IPS DF 6.9 (cell line): Measurements from ENCODE around the gene OR2W1.

Source experiments
- DNase-seq: peaks from one replicate; pipeline ENCODE4 v3.0.0-alpha.2; 2013; ENCODE audit warnings: low read depth, low spot score
- H3K27ac ChIP-seq: one replicate; pipeline ENCODE4 v1.5.1; 2013; ENCODE audit warnings: low read length, control low read depth
- H3K27me3 ChIP-seq: 2 replicates; pipeline ENCODE4 v1.6.1; 2013; ENCODE audit warnings: mild to moderate bottlenecking, low read length; ENCODE audit not compliant: control insufficient read depth, insufficient read depth
- H3K36me3 ChIP-seq: 2 replicates; pipeline ENCODE4 v1.6.1; 2013; ENCODE audit warnings: low read length; ENCODE audit not compliant: control insufficient read depth, insufficient read depth
- H3K4me1 ChIP-seq: 2 replicates; pipeline ENCODE4 v1.6.1; 2013; ENCODE audit warnings: low read length; ENCODE audit not compliant: control insufficient read depth, insufficient read depth
- H3K4me3 ChIP-seq: 2 replicates; pipeline ENCODE4 v1.5.1; 2013; ENCODE audit warnings: mild to moderate bottlenecking, low read length
- H3K9me3 ChIP-seq: 2 replicates; pipeline ENCODE4 v1.6.1; 2013; ENCODE audit warnings: low read length, inconsistent platforms; ENCODE audit not compliant: control insufficient read depth, insufficient read depth
- WGBS: extraction: QIAGEN DNeasy Blood & Tissue Kit; methylation state at CpG from one replicate; pipeline ENCODE4 v1.1.7; 2013; ENCODE audit warnings: mixed read lengths, missing lambda C conversion rate; ENCODE audit not compliant: insufficient read length, insufficient coverage; 5-methylcytosine and 5-hydroxymethylcytosine counted together

OR2W1 gene

DNA sequence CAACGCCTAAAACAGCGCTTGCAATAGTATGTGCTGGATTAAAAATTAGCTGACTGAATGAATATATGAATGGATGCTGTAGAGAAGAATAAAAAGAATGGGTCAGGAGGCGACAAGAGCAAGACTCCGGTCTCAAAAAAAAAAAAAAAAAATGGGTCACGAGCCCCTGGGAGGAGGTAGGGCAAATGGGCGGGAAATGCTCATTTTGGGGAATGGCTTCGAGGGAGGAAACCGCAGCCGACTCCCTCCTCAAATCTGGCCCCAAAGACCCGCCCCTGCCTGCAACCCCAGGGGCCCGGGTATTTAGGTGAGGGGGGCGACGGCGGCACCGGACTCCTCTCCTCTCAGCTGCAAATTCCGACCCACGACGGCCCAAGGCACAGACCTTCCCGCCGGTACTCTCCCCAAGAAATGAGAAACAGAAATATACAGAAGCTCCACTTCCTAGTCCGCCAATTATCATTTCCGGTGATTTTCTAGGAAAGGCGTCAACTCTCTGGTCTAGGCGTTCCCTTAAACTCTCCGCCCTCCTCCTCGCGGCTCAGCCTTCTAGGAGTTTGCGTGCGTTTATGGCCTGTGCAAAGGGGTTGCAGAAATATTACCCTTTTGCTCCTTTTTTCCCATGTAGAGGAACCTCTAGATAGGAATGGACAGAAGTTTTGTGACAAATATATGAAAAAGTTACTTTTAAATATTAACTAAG, 39.6 kb downstream of the OR2W1 start, which contains the start of gene ZNF311:
TSS of gene ZNF311 (minus strand) at position 133 of the 703 bp plus-strand sequence. CDS start 1,361 bp downstream, outside the sequence.
- no peaks in the 10 kb centered on the region for H3K4me1 ChIP-seq
- no CpG with 5 or more reads among the region's 29 CpGs for WGBS
- H3K4me3 ChIP-seq = peak within 1 kb of the TSS; percentile 72
- H3K36me3 ChIP-seq = no peaks in the 10 kb centered on the region
- H3K9me3 ChIP-seq = no peaks in the 10 kb centered on the region
- no peak within 1 kb of the TSS for H3K27ac ChIP-seq
- no peak for DNase-seq
- no peaks in the 10 kb centered on the region for H3K27me3 ChIP-seq

GRCh38 chr6:28996844-28997510, 48.0 kb downstream of the OR2W1 start:
- no peaks in the 10 kb centered on the region for H3K9me3 ChIP-seq
- H3K4me1 ChIP-seq = no peaks in the 10 kb centered on the region
- H3K4me3 ChIP-seq = no peak overlapping the region
- WGBS = no CpG with 5 or more reads among the region's 2 CpGs
- H3K27ac ChIP-seq = no peak overlapping the region
- no peaks in the 10 kb centered on the region for H3K36me3 ChIP-seq
- H3K27me3 ChIP-seq = no peaks in the 10 kb centered on the region
- no peak for DNase-seq

DNA sequence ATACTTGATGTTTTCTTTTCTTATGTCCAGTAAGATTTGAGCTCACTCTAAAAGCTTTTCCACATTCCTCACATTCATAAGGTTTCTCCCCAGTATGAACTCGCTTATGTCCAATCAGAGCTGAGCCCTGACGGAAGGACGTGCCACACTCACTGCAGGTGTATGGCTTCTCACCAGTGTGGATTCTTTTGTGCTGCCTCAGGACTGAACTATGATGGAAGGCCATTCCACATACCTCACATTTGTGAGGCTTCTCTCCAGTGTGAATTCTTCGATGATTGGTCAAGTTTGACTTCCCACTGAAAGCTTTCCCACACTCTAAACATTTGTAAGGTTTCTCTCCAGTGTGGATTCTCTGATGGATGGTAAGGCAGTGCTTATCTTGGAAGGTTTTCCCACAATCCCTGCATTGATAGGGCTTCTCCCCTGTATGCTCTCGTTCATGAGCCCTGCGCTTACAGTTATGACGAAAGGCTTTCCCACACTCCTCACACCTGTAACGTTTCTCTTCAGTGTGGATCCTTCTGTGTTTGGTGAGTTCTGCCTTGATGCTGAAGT, 49.8 kb downstream of the OR2W1 start:
- no CpG with 5 or more reads among the region's 8 CpGs for WGBS
- no peak for DNase-seq
- H3K4me1 ChIP-seq = no peaks in the 10 kb centered on the region
- H3K9me3 ChIP-seq = no peaks in the 10 kb centered on the region
- no peak overlapping the region for H3K27ac ChIP-seq
- H3K36me3 ChIP-seq = no peaks in the 10 kb centered on the region
- no peaks in the 10 kb centered on the region for H3K27me3 ChIP-seq
- no peak overlapping the region for H3K4me3 ChIP-seq
